Measurements from ENCODE around the gene CCDC85C.

Gene CCDC85C

DNA sequence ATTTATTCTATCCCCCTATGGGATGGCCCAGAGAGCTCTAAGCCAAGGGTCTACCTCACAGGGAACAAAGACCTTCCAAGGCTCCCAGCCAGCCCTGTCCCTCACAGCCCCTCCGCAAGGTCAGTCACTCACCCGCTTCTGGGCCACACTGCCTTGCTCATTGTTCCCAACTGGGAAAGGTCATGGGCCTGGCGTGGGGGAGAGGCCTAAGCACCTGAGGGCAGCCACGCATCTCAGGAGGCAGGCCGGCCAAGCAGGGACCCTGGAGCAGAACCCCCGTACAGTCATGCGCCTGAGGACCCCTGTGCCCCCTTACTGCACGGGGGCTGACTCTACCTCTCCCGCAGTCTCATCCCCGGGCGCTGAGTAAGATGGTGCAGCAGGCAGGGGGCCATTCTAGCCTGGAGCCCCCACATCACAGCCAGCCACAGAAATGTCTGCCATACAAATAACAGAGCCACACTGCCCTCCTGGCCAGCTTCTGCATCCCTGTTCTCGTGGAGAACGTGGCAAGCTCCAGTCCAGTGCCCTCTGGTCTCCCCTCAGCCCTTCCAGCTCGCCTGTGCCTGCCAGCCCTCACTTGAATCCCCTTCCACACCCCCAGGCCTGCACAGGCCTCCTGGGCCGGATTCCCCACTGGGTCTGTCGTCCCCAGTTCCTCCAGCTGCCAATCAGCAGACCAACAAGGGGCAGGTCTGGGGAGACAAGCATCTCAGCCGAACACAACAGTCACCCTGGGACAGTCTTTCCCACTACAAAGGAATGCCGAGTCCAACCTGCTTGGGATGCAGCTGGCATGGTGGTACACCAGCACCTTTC lies 16.3 kb downstream of the CCDC85C start:
- DNase-seq: no peak

DNA sequence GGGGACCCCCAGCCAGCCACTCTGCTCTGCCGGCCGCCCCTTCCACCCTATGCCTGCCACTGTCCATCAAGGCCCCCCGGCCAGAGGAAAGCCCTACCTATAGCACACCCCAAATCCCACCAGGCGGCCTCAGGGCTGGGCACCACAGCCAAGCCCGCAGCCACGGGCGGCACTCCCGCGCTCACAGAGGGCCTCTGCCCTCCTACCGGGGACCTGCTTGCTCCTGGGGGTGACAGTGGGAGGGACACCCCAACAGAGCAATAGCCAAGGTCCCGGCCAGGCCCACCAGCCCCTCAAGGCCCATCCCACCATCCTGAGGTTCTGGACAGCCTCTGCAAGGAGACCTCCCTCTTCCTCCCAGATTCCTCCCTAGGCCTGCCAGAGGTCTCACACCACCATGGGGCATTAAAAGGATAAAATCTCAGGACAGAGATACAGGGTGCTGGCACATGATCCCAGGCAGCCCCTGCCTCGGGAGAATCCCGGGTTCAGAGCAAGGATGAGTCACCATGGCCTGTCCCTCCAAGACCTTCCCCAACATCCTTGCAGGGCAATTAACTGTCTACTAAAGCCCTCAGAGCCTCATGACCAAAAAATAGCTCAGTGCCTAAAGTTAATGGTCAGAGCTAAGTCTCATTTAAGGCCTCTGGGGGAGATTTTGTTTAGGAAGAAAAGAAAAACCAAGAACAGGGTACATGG lies 17.1 kb downstream of the CCDC85C start:
- no peak for DNase-seq

DNA sequence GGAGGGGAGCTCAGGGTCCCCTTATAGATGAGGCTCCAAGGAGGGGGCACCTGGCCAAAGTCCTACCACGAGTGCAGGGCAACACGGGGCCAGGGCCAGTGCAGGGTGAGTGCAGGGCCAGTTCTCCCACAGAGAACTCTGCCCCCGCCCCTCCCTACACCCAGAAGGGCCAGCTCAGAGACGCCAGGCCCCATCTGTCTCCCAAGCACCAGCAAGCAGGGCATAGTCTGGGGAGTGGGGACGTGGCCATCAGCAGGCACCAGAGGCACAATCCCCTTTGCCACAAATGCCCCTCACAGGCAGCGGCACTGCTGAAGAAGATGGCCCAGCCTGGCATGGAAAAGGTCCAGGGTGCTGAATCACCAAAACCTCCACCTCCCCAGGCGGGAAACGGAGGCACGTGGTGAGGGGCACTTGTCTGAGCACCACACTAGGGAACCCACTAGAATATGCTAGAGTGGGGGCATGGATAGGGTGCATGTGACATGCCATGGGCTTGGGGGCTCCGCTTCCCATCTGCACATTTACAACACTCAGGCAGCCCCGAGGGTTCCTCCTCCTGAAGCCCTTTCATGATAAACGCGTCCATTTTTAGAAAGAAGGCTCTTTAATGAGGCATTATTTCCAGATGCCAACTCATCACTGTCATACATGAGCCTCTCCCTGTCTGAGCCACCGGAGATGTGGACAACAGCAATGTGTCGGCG lies 17.8 kb downstream of the CCDC85C start:
- no peak for DNase-seq

DNA sequence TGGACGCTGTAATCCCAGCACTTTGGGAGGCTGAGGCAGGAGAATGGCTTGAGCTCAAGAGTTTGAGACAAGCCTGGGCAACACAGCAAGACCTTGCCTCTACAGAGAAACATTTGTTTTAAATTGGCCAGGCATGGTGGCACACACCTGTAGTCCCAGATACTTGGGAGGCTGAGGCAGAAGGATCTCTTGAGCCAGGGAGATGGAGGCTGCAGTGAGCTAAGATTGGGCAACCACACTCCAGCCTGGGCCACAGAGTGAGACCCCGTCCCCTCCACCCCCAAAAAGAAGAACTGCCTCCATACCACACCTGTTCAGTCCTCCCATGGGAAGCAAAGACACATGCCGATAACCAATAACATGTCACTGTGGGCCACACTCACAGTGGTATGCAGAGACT lies 19.2 kb downstream of the CCDC85C start:
- DNase-seq: no peak

DNA sequence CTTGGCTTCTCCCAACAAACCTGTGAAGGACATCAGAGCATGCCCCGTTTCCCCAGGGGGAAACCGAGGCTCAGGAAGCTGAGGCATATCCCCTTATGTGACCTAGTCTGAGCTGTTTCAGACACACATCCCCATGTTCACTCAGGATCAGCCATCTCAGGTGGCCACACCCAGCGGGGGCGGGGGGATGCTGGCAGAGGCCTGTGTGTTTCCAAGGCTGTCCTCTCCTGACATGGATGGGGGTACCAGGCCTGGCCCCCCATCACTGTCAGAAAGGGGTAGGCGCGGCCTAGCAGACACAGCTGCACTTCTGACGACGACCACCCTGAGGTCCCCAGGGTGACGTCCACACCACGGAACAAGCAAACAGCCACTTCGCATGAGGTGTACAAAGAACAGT lies 22.1 kb downstream of the CCDC85C start:
- DNase-seq: no peak

DNA sequence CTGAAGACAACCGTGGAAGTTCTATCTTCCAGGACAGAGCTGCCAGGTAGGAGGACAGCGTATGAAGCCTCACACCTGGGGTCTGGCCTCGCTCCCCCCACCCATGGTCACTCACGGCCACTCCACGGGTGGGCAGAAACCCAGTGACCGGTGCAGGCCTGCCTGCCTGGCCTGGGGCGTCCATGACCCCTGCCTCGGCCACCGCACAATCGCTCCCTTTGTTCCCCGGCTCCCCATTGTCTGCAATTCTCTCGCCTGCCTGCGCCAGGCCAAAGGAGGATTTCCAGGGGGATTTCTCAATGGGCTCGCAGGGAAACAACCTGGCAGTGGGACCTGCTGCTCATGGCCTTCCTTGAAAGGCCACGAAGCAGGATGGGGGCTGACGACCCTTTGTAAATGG lies 22.6 kb downstream of the CCDC85C start:
- DNase-seq: no peak

DNA sequence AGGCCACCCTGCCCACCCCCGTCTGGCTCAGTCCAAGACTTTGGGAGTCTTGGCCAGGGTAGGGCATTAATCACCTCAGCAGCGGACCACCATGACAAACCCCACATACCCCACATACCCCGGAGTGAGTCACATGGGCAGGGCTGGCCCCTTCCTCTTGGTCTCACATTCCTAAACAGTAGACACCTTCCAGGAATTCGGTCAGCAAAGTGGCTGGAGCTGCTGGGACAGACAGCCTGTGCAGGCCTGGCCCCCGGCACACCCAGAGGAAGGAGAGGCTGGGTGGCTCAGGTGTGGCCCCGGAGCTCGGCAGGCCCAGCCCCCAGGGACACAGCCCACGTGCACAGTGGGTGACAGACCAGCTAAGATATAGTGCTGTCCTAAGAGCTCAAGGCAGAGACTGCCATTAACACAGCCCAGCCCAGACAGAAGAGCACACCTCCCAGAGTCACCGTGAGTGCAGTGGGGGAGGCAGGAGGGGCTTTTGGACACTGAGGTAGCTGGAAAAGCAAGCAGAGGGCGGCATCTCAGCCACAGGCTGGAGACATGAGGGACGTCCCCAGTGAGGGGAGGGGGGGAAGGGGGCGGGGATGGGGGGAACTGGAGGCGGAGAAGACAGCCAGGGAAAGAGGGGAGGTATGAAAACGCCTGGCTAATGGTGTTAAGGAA lies 24.0 kb downstream of the CCDC85C start:
- DNase-seq: no peak

DNA sequence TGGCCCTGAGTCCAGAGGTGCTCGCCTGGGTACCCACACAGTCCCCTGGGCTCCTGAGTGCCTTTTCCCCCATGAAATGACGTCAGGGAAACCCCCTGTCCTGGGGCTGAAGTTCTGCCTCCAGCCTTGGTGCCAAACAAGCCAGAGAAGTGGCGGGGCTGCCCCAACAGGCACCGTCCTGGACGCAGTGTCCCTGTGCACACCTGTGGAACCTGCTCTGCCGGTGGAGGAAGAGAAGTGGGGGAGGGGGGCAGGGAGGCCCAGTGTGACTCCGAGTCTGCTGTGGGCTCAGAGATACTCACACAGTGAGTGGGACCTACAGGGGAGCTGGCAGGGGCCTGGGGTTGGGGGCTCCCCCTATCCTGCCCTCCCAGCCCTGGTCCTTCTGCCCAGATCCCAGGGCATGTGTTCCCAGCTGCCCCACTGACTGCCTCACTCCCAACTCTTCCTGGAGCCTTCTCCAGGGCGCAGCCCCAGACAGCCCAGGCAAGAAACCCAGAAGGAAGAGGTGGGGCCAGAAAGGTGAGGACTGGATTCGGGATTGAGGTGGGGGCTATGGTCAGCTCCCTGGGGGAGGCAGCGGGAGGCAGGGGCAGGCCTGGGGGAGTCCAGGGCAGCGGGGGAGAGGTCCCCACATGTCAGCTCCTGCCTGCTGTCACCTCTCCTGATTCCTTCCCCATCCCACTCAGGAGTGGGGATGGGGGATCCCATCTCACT lies 24.7 kb downstream of the CCDC85C start:
- DNase-seq: no peak

DNA sequence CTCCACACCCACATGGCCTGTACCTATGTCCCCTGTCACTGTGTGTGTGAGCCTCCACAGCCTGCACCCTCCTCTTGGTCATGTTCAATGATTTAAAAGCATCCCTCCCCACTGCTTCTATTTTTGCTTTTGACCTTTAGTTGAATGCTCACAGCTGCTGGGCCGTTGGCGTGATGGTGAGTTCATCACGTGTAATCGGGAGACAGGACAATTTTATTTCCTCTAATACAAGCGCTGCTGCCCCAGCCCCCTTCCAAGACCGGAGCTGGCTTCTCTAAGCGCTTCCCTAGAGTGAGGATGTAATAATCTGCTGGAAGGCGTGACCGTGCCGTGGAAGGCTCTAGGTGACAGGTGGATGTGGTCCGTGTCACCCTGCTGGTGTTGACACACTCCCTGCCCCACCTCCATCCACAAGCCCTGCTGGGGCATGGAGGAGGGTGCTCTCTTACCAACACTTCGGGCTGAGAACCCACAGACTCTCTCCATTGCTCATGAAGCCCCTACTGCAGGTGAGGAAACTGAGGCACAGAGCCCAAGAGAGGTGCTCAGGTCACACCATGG lies 25.4 kb downstream of the CCDC85C start:
- DNase-seq: no peak

DNA sequence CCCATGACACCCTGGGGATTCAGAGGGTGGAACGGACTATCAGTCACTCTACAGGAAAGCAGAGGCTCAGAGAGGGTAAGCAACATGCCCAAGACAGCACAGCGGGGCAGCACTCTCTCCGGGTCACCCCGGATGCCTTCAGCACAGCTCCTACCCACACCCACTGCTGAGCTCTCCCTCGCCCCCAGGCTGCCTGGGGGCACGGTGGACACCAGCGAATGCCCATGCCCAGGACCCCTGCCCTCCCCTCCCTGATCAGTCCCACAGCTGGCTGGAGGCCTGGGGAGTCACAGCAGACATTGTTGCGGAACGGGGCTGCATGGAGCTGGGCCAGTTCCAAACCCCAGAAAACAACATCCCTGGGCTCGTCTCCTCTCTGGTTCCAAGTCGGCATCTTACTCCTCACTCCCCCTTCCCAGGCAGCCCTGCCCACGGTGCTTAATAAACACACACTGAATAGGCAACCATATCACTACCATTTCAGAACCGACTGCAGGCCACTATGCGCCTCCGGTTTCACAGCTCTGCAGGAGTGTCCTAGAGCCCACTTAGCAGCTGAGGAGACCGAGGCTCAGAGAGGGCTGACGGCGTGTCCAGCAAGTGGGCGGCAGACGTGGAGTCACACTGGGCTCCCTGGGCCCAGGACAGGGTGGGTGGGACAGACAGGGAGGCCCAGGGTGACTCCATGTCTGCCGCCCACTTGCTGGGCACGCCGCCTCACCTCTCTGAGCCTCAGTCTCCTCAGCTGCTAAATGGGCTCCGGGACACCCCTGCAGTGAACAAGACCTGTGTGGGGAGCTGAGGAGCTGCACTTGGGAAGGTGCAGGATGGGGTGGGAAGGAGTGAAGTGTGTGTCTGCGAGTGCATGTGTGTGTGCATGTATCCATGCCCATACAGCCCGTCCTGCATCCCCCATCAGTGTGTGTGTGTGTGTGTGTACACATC lies 27.0 kb downstream of the CCDC85C start:
- no peak for DNase-seq

DNA sequence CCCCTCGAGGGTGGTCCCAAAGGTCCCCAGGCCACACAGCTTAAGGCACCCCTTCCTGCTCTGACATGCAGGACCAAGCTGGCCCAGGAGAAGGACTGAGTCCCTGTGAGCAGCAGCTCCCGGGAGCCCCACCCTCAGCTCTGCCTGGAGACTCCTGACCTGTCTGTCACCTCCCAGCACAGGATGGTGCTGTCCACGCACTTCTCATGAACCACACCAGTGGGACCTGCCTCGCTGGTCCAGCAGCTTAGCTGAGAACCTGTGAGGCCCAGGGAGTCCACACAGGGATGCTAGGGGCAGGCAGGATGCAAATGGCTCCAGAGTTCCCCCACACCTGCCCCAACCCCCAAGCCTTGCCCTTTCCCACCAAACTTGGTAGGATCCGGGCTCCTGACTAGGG lies 27.7 kb downstream of the CCDC85C start:
- DNase-seq: no peak

DNA sequence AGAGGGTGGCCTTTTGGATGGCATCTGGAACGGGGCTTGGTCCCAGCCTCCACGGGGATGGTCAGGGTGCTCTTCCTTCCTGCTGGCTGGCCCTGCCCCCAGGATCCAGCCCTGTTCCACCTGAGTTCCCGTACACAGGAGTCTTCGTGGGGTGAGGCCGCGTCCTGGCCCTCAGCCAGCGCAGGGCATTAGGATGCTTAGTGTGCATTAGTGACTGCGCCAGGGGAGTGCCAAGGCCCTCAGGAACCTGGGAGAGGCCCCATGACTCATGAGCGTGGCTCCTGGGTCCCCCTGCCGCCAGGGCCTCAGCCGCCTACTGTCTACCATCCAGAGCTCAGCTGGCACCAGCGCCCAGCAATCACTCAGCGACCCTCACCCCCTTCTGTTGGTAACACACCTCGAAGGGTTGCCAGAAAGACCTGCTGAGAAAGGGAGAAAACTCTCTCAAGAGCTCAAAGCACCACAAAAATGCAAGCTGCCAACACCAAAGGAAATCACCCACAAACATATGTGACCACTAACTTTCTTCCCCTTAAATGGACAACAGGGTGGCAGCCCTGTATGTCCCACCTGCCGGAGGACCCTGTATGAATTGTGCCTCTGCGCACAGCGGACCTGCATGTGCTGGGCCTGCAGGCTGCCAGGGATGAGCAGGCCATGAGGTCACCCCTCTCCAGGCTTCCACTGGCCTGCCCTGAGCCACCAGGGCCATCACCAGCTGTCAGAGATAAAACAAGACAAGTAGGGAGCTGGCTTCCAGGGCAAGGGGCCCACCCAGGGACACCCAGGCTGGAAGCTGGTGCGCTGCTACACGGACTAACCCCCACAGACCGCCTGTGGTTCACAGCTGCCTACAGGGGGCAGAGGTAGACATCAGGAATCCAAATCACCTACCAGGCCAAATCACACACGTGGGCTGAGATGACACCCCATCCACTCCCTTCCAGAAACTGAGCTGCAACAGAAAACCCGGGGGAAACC lies 28.7 kb downstream of the CCDC85C start:
- DNase-seq: no peak

DNA sequence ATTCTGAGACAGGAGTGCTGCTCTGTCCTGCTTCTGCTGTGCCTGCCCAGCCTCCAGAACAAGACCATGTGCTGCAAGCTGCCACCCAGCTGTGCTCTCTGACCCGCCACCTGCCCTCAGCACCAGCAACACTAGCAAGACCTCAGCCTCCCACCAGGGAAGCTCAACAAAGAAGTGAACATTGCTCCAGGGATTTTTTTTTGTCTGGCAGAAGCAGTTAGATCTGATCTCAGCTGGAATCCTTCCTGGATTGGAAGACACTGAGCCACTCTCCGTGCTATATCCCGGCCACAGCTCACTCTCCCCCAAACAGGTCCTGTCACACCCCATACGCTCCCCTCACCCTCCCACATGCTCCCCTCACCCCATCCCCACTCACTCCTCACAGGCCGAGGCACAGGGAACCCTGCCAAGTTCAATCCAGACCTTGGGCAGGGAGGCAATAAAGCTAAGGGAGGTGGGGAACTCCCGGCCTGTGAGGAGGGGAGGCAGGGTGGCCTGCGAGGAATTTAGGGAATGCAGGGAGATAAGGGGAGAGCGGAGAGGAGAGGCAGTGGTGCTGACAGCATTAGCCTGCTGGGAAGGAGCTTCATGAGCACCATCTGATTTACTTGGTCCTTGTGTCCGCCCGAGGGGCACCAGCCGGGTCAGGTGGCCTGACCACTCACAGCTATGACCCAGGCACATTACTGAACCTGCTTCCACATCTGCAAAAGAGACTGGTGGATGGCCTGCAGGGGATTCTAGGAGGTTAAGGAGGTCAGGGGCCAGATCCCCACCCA lies 29.7 kb downstream of the CCDC85C start:
- DNase-seq: no peak

DNA sequence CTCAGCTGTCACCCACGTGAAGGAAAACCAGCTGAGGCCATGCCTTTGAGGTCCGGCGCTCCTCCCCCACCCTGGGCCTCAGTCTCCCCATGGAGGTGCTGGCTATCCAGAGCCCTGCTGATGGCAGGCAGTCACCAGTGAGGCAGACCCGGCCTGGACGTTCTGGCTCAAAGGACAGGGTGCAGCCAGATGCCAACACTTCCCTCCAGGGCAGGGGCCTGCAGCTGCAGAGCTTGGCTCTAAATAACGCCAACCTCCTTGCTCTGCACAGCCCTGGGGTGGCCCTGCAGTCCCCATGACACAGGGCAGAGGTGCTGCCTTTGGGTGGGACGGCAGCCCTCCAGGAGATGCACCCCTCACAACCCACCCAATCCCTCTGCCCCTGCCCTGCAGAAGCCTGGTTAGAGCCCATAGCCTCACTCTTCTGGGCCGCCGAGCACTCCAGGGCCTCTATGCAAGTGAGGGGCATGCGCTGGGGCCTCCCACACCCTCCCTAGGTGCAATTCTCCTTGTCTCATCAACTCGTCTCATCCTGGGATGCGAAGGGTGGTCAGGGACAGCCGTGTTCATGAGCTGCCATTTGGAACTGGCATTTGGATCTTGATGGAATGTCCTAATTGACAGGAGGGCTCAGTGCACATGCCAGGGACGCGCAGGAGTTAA lies 30.4 kb downstream of the CCDC85C start:
- DNase-seq: no peak

DNA sequence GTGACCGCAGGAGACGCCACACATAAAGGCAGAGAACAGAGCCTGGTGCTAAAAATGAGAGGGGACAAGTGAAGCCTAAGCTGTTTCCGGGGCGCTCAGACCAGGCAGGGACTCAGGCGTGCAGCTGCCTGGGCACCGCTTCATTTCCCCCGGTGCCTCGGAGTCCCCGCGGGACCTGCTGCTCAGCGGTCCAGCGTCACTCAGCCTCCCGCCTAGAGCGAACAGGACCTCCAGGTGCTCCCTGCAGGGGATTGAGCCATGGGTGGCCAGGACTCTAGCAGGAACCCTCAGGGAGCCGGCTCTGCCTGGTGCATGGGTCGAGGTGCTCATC lies 31.0 kb downstream of the CCDC85C start:
- DNase-seq: no peak

DNA sequence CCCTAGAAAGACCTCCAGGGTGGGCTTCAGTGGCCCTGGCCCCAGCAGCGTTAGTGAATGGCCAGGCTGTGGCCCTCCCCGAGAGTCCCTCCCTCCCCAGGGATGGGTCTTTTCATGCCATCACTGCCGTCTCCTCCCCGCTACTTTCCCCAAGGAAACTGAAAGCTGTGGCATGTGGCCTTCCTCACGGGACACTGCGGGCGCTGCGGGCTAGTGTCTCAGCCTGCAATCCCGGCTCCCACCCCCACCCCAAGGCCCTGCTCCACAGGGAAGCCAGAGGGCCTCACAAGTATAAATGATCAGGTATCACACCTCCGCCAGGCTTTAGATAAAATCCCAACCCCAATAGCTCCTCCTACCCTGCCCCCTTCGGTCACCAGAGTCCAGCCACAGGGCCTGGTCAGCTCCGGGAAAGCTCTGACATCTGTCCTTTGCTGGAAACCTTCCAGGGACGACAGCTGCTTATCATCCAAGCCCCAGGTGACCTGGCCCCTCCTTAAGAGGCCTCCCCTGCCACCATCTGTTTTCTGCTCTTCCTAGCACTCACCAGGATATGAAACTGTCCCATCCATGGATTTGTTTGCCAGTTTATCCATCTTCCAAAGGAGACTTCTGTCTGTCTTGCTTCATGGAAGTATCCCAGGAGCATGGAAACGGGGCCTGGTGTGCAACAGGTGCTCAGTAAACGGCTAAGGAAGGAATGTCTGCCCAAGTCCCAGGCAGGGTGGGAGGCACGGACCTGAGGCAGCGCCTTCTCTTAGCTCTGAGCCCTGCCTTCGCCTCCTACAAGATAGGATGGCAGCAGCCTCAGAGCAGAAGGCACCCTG lies 31.6 kb downstream of the CCDC85C start:
- no peak for DNase-seq

DNA sequence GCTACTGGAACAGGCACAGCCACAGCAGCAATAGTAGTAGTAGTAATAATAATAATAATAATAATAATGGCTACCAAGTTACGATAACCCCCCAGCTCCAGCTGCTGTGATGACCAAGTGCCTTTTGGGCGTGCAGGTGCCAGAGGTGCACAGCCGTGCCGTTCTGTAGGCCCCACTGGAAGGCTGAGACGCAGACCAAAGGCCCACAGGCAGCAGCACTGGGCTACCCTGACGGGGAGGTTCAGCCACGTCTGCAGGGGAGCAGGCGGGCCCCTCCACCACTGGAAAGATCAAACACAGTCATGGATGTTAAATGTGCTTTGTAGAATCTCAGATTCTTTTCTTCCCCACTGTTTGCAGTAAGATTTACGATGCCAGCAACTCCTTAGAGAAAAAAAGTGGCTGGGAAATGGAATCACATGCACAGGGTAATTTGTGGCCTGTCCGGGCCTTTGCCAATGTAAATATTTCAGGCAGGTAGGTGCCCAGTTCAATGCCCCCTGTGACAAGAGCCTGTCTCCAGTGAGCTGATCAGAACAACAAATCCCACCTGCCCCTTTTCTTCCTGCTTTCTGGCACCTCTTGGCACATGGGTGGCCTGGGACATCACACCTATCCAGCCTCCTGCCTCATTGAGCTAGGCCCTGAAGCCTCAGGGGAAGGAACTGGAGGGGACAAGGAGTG lies 32.6 kb downstream of the CCDC85C start:
- DNase-seq: no peak
